ENCODE results near the gene BMP7.
"Not testable (repeated sequence)": the region's sequence is repeated elsewhere in the genome, so short reads cannot be mapped to it uniquely, and the experiment has no call there.

BMP7 gene

DNA sequence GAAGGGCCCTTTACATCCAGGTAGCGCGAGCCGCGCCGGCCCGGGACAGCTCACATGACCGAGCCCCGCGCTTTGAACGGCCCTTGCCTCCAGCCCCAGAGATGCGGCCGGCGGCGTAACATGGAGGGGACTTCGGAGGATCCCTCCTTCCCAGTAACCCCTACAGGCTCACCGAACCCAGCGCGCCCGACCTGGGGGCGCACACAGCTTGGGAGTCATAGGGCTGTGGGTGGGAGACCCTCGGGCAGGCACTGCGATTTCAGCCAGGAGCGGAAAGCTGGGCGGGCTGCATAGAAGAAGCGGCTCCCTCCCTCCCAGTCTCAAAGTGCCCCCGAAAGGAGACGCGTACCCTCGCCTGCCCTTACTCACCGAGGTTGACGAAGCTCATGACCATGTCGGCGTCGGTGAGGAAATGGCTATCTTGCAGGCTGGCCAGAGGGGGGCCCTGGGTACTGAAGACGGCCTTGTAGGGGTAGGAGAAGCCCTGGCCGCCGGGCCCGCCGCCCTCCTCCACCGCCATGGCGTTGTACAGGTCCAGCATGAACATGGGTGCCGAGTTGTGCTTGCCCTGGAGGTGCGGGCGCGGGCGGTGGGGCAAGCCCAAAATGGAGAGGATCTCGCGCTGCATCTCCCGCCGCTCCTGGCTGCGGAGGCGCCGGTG lies 975 bp downstream of the BMP7 start:
- no peak for DNase-seq (ENCODE audit: low read depth in 2 of 2)

DNA sequence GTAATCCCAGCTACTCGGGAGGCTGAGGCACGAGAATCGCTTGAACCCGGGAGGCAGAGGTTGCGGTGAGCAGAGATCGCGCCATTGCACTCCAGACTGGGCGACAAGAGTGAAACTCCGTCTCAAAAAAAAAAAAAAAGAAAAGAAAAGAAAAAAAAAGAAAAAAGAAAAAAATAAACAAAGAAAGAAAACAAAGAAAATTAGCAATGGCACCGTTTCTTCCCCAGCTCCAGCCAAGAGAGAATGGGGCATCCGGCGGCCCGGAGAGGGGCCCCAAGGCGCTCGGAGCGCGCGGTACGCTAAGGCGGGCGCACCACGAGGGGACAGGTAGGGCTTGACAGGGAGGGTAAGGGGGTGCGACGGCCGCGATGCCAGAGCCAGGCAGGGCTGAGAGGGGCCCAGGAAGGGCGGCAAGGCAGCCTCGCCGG lies 1.5 kb downstream of the BMP7 start:
- DNase-seq (ENCODE audit: low read depth in 2 of 2): not testable (repeated sequence)

GRCh38 chr20:57263801-57264792 lies 2.3 kb downstream of the BMP7 start:
- DNase-seq (ENCODE audit: low read depth in 2 of 2): no peak

GRCh38 chr20:57262784-57263609 lies 3.4 kb downstream of the BMP7 start:
- no peak for DNase-seq (ENCODE audit: low read depth in 2 of 2)

DNA sequence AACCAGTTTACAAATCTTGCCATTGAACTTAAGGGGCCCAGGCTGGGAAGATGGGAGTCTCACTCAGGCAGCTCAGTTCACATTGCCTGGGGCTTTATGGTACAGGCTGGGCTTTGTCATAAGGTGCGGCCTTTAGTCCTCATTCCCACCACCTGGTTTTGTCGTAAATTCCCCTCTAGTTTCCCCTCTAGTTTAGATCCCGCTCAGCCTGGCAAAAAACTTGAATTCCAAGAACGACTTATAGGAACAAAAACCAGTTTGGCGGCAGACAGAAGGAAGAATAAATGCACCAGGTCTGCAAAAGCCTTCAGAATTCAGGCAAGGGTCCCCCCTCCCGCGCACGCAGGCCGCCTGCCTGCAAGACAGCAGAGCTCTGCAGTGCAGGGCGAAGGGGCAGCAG lies 4.1 kb downstream of the BMP7 start:
- no peak for DNase-seq (ENCODE audit: low read depth in 2 of 2)

DNA sequence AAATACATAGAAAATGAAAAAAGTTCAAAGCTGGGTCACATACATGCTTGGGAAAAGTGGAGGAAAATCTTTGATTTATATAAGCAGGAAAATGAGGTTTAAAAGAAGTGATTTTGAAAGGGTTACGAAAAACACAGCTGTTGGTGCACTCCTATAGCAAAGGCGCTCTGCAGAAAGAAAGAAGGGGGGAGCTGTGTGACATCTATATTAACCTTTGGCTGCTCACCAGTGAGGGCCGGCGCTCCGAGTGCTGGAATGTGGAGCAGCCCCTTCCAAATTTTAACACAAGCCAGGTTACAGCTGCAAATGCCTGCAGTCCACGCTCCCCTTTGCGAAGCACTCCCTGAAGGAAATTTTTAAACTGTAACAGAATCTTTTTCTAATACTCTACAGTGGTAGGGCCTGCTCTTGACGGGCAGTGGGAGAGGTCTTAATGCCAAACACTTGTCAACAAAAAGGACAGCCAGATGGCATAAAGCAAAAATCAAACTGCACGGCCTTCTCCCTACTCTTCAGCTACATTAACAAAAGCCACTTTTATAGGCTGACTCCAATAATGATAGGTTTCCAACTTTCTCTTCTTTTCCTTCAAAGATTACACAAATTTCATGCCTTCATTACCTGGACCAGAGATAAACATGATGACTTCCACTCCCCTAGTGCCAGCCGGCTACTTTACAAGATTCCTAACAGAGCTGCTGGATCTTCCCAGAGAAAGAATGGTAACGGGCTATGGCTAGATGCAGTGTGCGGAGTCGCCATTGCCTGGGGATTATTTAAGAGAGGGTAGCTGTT lies 4.8 kb downstream of the BMP7 start:
- no peak for DNase-seq (ENCODE audit: low read depth in 2 of 2)

- no peak for DNase-seq (ENCODE audit: low read depth in 2 of 2)
Observed at GRCh38 chr20:57260934-57261333, 5.5 kb downstream of the BMP7 start.

GRCh38 chr20:57259938-57260921 lies 6.2 kb downstream of the BMP7 start:
- DNase-seq (ENCODE audit: low read depth in 2 of 2): no peak

- DNase-seq (ENCODE audit: low read depth in 2 of 2): no peak
Observed at GRCh38 chr20:57259121-57259937, 7.1 kb downstream of the BMP7 start.

DNA sequence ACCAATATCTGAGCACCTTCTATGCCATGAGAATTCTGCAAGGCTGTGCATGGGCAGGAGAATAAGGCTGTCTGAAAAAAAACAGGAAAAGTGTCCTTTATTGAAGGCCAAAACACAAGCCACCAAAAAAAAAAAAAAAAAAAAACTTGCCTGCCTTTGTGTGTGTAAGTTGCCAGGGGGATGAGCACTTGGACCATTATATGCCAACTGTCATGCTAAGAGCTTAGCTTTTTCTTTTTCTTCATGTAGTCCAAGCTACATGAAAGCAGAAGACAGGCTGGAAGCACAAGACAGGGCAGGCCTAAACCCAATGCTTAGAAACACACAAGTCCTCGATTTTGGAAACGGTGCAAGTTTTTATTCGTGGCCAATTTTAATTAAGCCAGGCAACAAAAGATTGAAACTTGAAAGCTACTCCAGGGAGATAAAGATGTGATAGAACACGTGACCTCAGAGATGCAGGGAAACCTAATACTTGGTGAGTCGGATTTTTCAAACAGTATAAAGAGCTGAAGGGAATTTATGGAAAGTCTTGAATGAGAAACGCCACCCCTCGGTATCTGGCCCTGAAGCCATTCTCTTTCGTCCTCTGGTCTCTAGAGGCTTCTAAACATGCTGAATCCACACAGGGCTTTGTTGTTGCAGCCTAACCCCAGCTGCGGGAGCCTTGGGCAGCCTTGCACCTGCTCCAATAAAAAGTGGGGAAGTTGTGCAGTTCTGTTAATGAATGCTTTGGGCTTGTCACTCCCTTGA lies 8.6 kb downstream of the BMP7 start:
- no peak for DNase-seq (ENCODE audit: low read depth in 2 of 2)

DNA sequence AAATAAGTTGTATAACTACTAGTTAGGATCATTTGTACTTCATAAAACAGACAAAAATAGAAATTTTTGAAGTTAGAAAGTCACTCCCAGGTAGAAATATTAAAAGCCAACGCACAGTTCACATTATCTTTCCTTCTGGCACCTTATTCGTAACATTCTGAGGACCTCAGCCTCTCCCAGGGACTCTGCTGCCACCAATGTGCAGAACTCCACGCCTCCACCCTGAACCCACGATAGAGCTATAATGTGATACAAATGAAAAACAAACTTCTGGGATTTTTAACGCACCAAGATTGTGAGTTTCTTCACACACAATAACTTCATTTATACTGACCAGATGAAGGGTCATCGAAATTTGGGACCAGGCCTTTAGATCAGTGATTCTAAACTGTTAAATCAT lies 9.5 kb downstream of the BMP7 start:
- no peak for DNase-seq (ENCODE audit: low read depth in 2 of 2)

DNA sequence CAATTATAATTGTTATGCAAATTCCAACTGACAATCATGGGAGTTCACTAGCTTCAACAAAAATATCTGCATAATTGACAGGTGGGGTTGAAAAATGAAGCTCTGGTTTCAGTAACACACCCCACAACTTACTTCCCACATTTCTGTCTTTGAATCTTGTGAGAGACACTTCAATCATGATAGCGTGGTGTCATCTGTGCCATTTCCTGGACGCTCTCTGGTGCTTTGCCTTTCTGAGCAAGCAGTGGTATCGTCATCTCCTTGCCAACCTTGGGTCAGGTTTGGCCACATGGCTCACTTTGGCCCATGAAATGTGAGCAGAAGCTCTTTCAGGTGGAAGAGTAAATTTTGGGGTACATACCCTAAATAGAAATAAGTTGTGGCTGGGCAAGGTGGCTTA lies 10.2 kb downstream of the BMP7 start:
- no peak for DNase-seq (ENCODE audit: low read depth in 2 of 2)

- no peak for DNase-seq (ENCODE audit: low read depth in 2 of 2)
Observed at GRCh38 chr20:57255183-57255582, 11.3 kb downstream of the BMP7 start.

DNA sequence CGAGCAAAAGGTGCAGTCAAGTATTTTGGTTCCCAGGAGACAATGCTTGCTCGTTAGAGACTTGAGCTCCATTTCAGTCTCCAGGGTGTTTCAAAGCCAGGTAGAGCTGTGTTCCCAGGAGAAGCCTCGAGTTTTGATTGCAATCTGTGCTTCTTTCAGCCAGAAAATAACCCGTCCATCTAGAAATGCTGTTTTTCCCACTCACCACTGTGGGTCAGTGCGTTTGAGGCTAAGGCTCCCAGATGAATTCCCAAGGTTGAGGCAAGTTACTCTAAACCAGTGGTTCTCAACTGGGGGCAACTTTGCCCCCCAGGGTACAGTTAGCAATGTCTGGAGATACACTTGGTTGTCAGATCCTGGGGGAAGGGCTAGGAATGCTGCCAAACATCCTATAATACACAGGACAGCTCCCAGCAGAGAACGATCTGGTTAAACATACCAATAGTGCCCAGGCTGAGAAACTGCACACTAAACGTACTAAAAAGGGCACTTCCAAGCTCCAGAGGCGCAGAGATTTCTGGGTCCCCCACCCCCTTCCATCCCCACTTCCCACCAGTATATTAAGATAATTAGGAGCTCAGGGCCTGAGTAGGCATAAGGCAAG lies 13.8 kb downstream of the BMP7 start:
- DNase-seq (ENCODE audit: low read depth in 2 of 2): no peak

DNA sequence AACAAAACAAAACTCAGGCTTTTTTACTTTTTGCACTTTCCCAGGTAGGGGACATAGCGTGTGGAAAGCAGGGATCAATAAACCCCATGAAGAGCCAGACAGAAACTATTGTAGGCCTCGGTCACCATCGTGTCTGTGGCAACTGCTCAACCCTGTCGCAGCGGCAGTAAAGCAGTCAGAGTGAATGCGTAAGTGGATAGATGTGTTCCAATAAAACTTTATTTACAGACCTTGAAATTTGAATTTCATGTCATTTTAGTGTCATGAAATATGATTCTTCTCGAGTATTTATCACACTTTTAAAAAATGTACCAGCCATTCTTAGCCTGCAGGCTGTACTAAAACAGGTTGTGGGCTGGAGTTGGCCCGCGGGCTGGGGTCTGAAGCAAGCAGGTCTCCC lies 14.5 kb downstream of the BMP7 start:
- no peak for DNase-seq (ENCODE audit: low read depth in 2 of 2)

DNA sequence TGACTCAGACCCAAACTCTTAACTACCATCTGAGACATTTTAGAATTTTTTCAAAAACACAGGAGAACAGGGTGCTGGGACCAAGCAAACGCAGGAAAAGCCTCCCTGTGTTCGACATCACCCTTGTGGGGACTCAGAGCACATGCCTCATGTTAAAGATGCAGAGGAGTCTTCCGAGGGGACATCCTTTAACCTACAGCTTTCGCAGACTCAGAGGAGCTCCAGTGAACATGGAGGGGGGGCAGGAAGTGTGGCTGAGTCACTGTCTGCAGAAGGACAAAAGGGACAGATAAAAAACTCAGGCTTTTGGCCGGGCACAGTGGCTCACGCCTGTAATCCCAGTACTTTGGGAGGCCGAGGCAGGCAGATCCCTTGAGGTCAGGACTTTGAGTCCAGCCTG lies 15.1 kb downstream of the BMP7 start:
- DNase-seq (ENCODE audit: low read depth in 2 of 2): no peak

- no peak for DNase-seq (ENCODE audit: low read depth in 2 of 2)
Observed at GRCh38 chr20:57250607-57251343, 15.7 kb downstream of the BMP7 start.

Data from stimulated activated CD4-positive, alpha-beta T cell treated with anti-CD3 and anti-CD28 coated beads, Interleukin-15, amount 100 ng/mL, for 48 hours (primary cell).